ENCODE results near the gene FOXL3.

The FOXL3 gene

GRCh38 chr7:255721-256361 is 34.1 kb upstream of the FOXL3 start:
- DNase-seq (ENCODE audit: low read depth) = no peak
- no peak overlapping the region for H3K4me3 ChIP-seq (ENCODE audit: low read length)
- TF ChIP-seq CTCF (conservative IDR thresholded peaks at IDR 0.05; ENCODE audit: low read length) = no peak

GRCh38 chr7:256461-256940 is 33.5 kb upstream of the FOXL3 start:
- TF ChIP-seq CTCF (conservative IDR thresholded peaks at IDR 0.05; ENCODE audit: low read length) = no peak
- DNase-seq (ENCODE audit: low read depth) = no peak
- H3K4me3 ChIP-seq (ENCODE audit: low read length) = no peak overlapping the region

- DNase-seq (ENCODE audit: low read depth) = no peak
- H3K4me3 ChIP-seq (ENCODE audit: low read length) = no peak overlapping the region
- TF ChIP-seq CTCF (conservative IDR thresholded peaks at IDR 0.05; ENCODE audit: low read length) = no peak
Measured at GRCh38 chr7:256981-257646, 32.9 kb upstream of the FOXL3 start.

GRCh38 chr7:257647-257992 is 32.4 kb upstream of the FOXL3 start:
- no peak overlapping the region for H3K4me3 ChIP-seq (ENCODE audit: low read length)
- DNase-seq (ENCODE audit: low read depth) = no peak
- TF ChIP-seq CTCF (conservative IDR thresholded peaks at IDR 0.05; ENCODE audit: low read length) = no peak

GRCh38 chr7:258476-259190 is 31.3 kb upstream of the FOXL3 start:
- no peak overlapping the region for H3K4me3 ChIP-seq (ENCODE audit: low read length)
- no peak for DNase-seq (ENCODE audit: low read depth)
- TF ChIP-seq CTCF (conservative IDR thresholded peaks at IDR 0.05; ENCODE audit: low read length) = no peak

- TF ChIP-seq CTCF (conservative IDR thresholded peaks at IDR 0.05; ENCODE audit: low read length) = no peak
- no peak for DNase-seq (ENCODE audit: low read depth)
- H3K4me3 ChIP-seq (ENCODE audit: low read length) = no peak overlapping the region
Measured at GRCh38 chr7:259191-259505, 30.8 kb upstream of the FOXL3 start.
